Measurements from ENCODE around the gene PUS10.
"Not testable (repeated sequence)": the region's sequence is repeated elsewhere in the genome, so short reads cannot be mapped to it uniquely, and the experiment has no call there.

The PUS10 gene

DNA sequence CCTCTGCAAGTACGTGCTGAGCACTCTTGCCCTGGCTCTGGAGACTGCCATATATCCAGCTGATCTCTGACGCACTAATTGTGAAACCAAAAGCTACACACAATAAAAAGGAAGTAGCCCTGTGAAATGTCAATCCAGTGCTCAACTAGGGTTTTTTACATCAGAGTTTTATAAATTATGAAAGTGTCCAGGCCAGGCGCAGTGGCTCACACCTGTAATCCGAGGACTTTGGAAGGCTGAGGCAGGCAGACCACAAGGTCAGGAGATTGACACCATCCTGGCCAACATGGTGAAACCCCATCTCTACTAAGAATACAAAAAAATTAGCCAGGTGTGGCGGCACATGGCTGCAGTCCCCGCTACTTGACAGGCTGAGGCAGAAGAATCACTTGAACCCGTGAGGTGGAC, 25.1 kb downstream of the PUS10 start:
- TF ChIP-seq, protein P1, sequence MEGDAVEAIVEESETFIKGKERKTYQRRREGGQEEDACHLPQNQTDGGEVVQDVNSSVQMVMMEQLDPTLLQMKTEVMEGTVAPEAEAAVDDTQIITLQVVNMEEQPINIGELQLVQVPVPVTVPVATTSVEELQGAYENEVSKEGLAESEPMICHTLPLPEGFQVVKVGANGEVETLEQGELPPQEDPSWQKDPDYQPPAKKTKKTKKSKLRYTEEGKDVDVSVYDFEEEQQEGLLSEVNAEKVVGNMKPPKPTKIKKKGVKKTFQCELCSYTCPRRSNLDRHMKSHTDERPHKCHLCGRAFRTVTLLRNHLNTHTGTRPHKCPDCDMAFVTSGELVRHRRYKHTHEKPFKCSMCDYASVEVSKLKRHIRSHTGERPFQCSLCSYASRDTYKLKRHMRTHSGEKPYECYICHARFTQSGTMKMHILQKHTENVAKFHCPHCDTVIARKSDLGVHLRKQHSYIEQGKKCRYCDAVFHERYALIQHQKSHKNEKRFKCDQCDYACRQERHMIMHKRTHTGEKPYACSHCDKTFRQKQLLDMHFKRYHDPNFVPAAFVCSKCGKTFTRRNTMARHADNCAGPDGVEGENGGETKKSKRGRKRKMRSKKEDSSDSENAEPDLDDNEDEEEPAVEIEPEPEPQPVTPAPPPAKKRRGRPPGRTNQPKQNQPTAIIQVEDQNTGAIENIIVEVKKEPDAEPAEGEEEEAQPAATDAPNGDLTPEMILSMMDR (IDR thresholded peaks at IDR 0.05; ENCODE audit: insufficient read depth, low read depth, low read length, missing control alignments) = no peak
- peak; percentile 88 for DNase-seq (ENCODE audit: low read depth)
- peak overlapping the region; percentile 37 for H3K4me3 ChIP-seq (ENCODE audit: low read depth, low read length)

DNA sequence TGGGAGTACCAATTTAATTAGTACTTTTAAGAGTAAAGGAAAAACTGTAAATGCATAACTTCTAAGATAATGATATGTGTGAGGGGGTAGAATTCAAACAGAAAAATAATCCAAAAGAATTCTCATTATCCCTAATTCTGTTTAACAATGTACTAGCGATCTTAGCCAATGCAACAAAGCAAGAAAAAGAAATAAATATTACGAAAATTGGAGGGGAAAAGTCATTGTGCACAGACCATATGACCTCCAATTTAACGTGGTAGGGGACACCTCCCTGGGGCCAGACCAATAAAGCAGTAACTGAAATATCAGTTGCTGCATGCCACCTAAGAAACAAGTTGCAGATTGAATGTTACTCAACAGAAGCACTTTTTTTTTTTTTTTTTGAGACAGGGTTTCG, 26.4 kb downstream of the PUS10 start:
- H3K4me3 ChIP-seq (ENCODE audit: low read depth, low read length) = no peak overlapping the region
- TF ChIP-seq, protein P1 (IDR thresholded peaks at IDR 0.05; ENCODE audit: insufficient read depth, low read depth, low read length, missing control alignments) = no peak
- no peak for DNase-seq (ENCODE audit: low read depth)

DNA sequence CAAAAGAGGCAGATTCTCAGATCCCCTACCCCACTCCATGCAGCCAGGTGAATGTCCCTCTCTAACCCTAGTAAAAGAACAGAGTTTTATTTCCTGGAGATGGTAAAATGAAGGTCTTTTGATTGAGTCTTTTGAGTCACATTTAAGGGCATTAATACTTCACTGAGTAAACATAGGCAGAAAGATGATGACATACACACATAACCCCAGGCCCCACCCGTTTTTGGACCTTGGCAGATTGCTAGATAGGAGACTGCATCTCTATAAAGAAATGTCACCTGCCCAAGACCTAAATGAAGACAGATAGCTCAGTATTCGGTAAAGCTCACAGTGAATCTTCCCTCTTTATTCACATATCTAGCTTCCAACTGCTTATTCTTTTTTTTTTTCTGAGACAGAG, 28.8 kb downstream of the PUS10 start:
- TF ChIP-seq, protein P1 (IDR thresholded peaks at IDR 0.05; ENCODE audit: insufficient read depth, low read depth, low read length, missing control alignments) = no peak
- DNase-seq (ENCODE audit: low read depth) = no peak

DNA sequence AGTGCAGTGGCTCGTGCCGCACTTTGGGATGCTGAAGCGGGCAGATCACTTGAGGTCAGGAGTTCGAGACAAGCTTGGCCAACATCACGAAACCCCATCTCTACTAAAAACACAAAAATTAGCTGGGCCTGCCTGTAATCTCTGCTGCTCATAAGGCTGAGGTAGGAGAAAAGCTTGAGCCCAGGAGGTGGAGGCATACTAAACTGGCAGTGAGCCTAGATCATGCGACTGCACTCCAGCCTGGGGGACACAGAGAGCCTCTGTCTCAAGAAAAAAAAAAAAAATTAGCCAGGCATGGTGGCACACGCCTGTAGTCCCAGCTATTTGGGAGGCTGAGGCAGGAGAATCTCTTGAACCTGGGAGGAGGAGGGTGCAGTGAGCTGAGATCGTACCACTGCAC, 30.4 kb downstream of the PUS10 start:
- DNase-seq (ENCODE audit: low read depth); H3K4me3 ChIP-seq (ENCODE audit: low read depth, low read length): not testable (repeated sequence)

More for the DNA sequence above, 28.8 kb downstream of the PUS10 start:
- H3K4me3 ChIP-seq (ENCODE audit: low read depth, low read length) = no peak overlapping the region

DNA sequence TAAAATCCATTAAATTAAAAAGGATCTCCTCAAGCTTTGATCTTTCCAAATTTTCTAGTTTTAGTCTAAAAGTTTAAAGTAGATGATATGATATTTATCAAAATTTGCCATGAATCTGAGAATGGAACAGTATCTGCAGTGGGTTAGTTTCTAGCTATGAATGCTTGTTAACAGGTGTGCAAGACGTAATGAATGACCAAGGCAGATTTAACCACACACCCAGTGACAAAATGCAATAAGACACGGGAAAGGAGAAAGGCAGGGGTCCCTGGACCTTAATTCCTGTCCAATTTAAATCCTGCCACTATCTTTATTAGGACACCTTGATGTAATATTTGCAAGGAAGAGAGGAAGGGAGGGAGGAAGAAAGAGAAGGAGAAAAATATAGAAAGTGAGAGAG, 31.0 kb downstream of the PUS10 start:
- no peak for DNase-seq (ENCODE audit: low read depth)
- no peak overlapping the region for H3K4me3 ChIP-seq (ENCODE audit: low read depth, low read length)
- TF ChIP-seq, protein P1 (IDR thresholded peaks at IDR 0.05; ENCODE audit: insufficient read depth, low read depth, low read length, missing control alignments) = no peak

DNA sequence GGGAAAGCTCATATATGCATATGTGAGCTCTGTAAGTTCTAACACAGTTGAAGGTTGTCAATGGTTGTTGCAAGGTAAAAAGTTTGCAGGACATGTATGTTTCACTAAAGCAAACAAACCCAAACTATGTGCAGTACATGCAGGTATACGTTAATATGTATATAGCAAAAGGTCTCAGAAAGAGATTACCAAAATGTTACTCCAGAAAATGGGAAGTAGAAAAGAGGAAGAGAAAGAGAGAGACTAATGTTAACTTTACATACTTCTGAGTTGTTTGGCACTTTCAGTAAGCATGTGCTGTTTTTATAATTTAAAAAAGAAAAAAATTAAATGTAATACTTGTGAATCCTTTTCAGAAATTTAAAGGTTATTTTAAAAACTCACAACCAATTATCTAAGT, 33.3 kb downstream of the PUS10 start:
- TF ChIP-seq, protein P1 (IDR thresholded peaks at IDR 0.05; ENCODE audit: insufficient read depth, low read depth, low read length, missing control alignments) = no peak
- no peak for DNase-seq (ENCODE audit: low read depth)
- H3K4me3 ChIP-seq (ENCODE audit: low read depth, low read length) = no peak overlapping the region

DNA sequence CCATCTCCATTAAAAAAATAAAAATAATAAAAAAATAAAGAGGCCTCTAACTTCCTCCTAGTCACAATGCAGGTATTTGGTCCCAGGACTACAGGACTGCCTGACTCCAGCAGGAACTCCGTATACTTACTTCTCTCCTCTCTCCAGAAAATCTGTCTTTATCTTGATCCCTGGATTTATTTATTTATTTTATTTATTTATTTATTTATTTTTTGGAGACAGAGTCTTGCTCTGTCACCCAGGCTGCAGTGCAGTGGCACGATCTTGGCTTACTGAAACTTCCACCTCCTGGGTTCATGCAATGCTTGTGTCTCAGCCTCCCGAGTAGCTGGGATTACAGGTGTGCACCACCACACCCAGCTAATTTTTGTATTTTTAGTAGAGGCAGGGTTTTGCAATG, 36.0 kb downstream of the PUS10 start:
- not testable (repeated sequence) for DNase-seq (ENCODE audit: low read depth); H3K4me3 ChIP-seq (ENCODE audit: low read depth, low read length)

DNA sequence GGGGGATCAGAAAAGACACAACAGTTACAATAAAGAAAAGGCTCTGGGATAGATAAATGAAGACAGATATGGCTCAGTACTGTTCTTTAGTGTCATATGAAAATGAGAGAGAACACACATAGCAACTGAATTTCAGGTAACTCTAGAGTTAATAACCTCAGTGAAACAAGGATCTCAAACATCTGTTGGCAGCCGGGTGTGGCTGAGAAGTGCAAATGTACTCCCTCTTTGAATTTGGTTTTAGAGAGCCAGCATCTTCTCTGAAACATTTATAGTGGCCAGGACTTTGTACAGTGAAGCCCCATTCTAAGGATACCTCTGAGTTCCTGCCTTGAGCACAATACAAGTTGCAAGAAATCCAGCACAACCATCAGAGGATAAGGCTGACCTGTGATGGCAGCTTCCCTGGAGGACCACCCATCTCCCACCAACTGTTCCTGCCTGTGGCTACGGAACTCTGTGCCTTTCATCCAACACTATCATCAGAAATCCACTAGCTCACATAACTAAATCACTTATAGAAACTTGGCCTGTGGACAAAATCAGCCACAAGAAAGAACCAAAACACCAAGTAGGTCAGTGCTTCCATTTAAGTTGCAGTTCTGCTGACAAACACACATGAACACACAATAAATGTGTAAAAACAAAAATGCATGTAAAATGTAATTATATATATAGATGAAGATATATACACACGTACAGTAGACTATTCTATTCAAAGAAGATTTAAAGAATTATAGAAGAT, 37.8 kb downstream of the PUS10 start:
- H3K4me3 ChIP-seq (ENCODE audit: low read depth, low read length) = no peak overlapping the region
- DNase-seq (ENCODE audit: low read depth) = peak; percentile 60
- TF ChIP-seq, protein P1 (IDR thresholded peaks at IDR 0.05; ENCODE audit: insufficient read depth, low read depth, low read length, missing control alignments) = no peak
